ENCODE data around the gene NCMAP. TPM values are rescaled to one million over a fixed set of nuclear protein-coding genes. Genes with fewer than 3 reads are reported as not detected.
A peak's percentile ranks its signal among the peaks of the same experiment; 100 is the strongest.

NCMAP gene
- polyA plus RNA-seq, 3 donors from 2014 or later: not detected

DNA sequence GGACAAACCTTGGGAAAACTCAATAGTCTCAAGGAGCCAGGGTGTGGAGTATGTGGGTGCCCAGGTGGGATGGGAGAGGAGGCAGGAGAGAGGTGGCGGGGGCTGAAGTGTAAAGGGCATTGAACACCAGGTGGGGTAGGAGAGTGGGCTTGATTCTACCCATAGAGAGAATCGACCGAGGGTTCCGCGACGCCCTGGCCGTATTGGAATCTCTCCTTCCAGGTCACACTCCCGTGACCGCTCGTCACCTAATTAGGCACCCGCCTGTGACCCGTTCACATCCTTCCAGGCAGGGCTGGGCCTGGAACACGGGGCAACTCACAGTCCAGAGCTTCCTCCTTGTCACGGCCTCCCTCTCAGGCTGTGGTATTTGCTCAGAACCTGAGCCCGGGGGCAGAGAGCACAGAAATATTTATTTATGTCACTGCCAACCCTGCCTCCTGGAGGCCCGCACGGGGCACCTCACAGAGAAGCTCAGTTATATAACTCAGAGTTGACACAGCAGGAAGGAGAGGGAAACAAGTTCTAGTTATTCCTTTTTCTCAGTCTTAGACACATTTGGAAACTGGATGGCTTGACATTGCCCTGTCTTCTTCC lies 12.0 kb downstream of the NCMAP start:
- Mint-ChIP-seq H3K4me1 (peaks cover 12% of the 10 kb centered on the region in 2 donors), H3K27ac (no peak overlapping the region), H3K27me3 (ENCODE audit: low read depth in 3 of 3) (peaks cover 6 to 9% (median 8%) of the 10 kb centered on the region in 3 donors), H3K9me3 (no peaks in the 10 kb centered on the region), H3K36me3 (no peaks in the 10 kb centered on the region), H3K4me3 (no peak overlapping the region)
- DNase-seq: no peak

DNA sequence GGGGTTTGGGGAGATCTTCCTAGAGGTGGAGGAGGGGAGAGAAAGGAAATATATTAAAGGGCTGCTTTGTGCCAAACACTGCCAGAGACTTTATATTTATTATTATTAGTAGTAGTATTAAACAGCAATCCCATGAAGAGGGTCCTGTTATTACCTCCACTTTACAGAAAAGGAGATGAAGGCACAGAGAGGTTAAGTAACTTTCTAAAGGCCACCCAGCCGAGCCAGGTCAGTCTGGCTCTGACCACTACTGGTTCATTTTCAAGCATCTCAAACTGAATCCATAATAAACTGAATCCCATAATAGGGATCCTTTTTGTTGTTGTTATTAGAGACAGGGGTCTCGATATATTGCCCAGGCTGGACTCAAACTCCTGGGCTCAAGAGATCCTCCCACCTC lies 12.6 kb downstream of the NCMAP start:
- peaks cover 13% of the 10 kb centered on the region in 2 donors for H3K4me1 Mint-ChIP-seq
- H3K4me3 Mint-ChIP-seq: no peak overlapping the region
- peaks cover 4 to 9% (median 8%) of the 10 kb centered on the region in 3 donors for H3K27me3 Mint-ChIP-seq (ENCODE audit: low read depth in 3 of 3)
- H3K36me3 Mint-ChIP-seq: no peaks in the 10 kb centered on the region
- no peaks in the 10 kb centered on the region for H3K9me3 Mint-ChIP-seq
- H3K27ac Mint-ChIP-seq: no peak overlapping the region
- DNase-seq: no peak

DNA sequence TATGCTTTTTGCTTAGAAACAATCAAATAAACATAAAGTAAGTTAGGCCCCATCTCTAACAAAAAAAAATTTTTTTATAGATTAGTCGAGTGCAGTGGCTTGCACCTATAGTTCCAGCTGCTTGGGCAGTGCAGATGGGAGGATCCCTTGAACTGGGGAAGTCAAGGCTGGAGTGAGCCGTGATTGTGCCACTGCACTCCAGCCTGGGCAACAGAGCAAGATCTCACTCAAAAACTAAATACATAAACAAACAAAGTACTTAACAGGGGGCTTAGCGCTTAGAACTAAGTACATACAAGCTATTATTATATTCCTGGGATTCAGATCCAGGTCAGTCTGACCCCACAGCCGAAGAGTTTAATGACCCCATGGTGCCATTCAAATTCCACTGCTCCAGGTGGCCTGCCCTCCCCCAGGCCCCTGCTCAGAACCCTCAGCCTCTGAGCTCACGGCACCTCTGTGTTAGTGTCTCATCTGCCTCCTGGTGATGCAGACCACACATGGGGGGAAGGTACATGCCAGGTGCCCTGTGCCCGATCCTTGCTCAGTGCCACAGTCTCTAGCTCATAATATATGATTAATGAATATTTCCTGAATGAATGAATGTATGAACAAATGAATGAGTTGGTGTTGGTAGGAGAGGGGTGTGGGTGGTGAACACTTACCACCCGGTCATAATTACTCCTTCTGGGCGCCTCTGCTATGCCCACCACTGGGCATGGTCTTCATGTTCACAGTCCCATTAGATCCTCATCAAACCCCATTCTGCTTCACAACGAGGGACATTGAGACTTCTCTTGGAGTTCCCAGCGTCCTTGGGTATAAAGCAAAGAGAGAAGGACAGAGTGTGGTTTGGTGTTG lies 14.6 kb downstream of the NCMAP start:
- Mint-ChIP-seq H3K27me3 (ENCODE audit: low read depth in 3 of 3) (peaks cover 4 to 10% (median 9%) of the 10 kb centered on the region in 3 donors), H3K4me1 (peaks cover 13% of the 10 kb centered on the region in 2 donors), H3K9me3 (no peaks in the 10 kb centered on the region), H3K36me3 (no peaks in the 10 kb centered on the region), H3K27ac (peak overlapping the region in 1 of 6 donors; percentile 53), H3K4me3 (no peak overlapping the region)
- no peak for DNase-seq

DNA sequence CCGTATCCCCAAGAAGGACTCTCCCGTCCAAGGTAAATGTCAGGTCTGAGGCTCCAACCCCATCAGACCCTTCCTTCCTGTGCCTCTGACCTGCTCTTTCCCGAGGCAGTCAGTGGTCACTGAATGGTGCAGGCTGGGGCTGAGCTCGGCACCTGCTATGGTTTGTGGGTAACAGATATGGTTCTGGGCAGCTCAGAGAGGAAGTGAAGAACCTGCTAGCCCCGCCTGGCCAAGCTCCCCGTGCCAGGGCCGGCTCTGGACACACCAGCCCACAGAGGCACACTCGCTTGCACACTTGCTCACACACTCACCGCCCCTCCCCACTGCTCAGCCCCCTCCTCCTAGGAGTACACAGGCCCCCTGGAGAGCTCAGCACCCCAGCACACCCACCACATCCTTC lies 16.4 kb downstream of the NCMAP start:
- no peaks in the 10 kb centered on the region for H3K9me3 Mint-ChIP-seq
- peak overlapping the region in 4 of 6 donors; percentile 25 to 72 (median 45) for H3K27ac Mint-ChIP-seq
- peaks cover 4 to 10% (median 9%) of the 10 kb centered on the region in 3 donors for H3K27me3 Mint-ChIP-seq (ENCODE audit: low read depth in 3 of 3)
- peak; percentile 28 to 36 (median 35) for DNase-seq
- no peaks in the 10 kb centered on the region for H3K36me3 Mint-ChIP-seq
- peaks cover 13% of the 10 kb centered on the region in 2 donors for H3K4me1 Mint-ChIP-seq
- peak overlapping the region; percentile 43 to 78 (median 58) for H3K4me3 Mint-ChIP-seq

DNA sequence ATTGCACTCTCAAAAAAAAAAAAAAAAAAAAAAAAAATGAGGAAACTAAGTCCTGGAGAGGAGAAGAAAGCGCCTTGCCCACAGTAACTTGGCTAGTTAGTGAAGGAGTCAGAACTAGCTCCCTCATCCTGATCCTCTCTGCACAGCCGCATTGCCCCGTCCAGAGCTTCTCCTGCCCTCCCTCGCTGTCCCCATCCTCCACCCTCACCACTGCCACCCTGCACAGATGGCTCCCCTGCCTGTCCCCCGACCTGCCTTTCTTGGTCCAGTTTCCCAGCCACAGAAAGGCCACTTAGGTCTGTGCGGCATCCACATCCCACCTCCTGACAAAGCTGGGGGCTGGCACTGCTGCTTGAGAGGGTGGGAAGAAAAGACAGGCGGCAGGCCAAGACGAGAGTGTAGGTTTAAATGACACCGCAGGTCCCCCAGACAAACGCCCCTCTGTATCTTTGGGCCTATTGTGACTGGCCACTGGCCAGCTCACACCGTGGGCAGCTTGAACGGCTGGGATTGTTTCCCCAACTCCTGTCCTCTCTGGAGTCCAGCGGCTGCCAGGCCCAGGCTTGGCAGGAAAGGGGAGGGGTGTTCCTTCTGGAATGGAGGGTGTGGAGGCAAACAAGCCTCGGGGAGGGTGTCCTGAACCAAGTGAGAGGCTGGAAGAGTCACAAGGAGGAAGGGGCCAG lies 20.2 kb downstream of the NCMAP start:
- H3K27ac Mint-ChIP-seq: no peak overlapping the region

DNA sequence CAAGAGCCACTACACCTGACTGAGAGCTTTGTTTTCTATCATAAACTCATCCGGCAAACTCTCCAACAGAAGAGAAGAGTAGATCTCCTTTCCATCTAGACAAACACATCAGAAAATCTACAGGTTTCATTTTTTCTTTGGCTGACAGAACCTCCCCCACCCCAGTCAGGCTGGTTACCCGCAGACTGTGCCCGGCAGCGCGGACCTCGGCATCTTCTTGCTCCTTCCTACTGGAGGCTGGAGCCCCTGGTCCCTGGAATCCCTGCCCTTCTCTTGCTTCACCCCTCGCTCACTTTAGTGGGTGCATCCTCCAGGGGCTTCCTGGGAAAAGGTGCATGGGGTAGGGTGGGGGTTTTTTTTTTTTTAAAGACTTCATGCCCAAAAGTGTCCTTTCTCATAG lies 23.0 kb downstream of the NCMAP start:
- Mint-ChIP-seq H3K36me3 (no peaks in the 10 kb centered on the region), H3K4me3 (no peak overlapping the region), H3K4me1 (no peaks in the 10 kb centered on the region), H3K27ac (no peak overlapping the region), H3K27me3 (ENCODE audit: low read depth in 3 of 3) (peaks cover 0 to 2% (median 0%) of the 10 kb centered on the region in 3 donors), H3K9me3 (no peaks in the 10 kb centered on the region)
- no peak for DNase-seq

More for the DNA sequence above, 20.2 kb downstream of the NCMAP start:
- no peak for DNase-seq
- no peaks in the 10 kb centered on the region for H3K9me3 Mint-ChIP-seq
- no peak overlapping the region for H3K4me3 Mint-ChIP-seq
- peaks cover 0 to 6% (median 4%) of the 10 kb centered on the region in 3 donors for H3K27me3 Mint-ChIP-seq (ENCODE audit: low read depth in 3 of 3)
- H3K4me1 Mint-ChIP-seq: peaks cover 13% of the 10 kb centered on the region in 2 donors
- no peaks in the 10 kb centered on the region for H3K36me3 Mint-ChIP-seq

DNA sequence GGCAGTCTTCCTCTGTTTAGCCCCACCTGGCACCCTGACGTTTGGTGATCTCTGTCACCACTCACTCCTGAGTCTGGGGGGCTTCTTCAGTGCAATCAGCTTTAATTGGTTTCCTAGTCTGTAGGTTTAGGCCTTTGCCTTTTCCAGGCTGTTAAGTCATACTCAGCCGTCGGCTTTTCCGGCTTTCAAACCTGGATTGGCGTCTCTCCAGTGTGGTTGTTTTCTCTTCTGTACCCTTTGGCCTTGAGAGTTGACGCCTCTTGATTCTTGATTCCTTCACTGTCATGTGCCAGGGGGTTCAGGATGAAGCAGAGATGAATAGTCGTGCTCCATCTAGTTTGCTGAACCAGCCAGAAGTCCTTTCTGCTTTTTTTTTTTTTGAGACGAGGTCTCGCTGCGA lies 24.9 kb downstream of the NCMAP start:
- no peaks in the 10 kb centered on the region for H3K27me3 Mint-ChIP-seq (ENCODE audit: low read depth in 3 of 3)
- H3K27ac Mint-ChIP-seq: no peak overlapping the region
- peaks cover 0 to 5% of the 10 kb centered on the region in 2 donors for H3K4me1 Mint-ChIP-seq
- no peak overlapping the region for H3K4me3 Mint-ChIP-seq
- H3K36me3 Mint-ChIP-seq: no peaks in the 10 kb centered on the region
- no peak for DNase-seq
- no peaks in the 10 kb centered on the region for H3K9me3 Mint-ChIP-seq

DNA sequence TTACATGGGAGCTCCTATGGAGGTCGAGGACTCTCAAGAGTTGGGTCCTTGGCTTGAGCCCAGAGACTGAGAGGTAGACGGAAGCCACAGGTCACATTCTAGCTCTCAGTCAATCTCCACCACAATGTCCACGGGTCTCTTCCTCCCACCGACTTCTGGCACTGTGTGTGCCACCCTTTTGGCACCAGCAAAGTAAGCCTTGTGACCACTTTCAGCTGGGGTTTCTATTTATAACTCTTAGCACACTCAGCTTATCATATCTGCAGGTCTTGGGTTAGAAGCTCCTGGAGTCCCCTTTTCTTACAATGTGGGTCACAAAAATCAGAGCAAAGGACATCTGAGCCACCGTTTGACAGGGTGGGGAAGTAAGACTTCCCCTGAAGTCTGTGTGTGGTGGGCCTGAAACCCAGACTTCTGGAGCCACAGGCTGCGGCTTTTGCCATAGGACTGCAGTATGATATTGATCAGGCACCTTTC lies 28.3 kb downstream of the NCMAP start:
- peak; percentile 12 to 21 (median 18) for DNase-seq
- Mint-ChIP-seq H3K27me3 (ENCODE audit: low read depth in 3 of 3) (no peaks in the 10 kb centered on the region), H3K36me3 (no peaks in the 10 kb centered on the region), H3K4me3 (no peak overlapping the region), H3K4me1 (peaks cover 0 to 5% of the 10 kb centered on the region in 2 donors), H3K9me3 (no peaks in the 10 kb centered on the region), H3K27ac (peak overlapping the region in 2 of 6 donors; percentile 12 to 34)

DNA sequence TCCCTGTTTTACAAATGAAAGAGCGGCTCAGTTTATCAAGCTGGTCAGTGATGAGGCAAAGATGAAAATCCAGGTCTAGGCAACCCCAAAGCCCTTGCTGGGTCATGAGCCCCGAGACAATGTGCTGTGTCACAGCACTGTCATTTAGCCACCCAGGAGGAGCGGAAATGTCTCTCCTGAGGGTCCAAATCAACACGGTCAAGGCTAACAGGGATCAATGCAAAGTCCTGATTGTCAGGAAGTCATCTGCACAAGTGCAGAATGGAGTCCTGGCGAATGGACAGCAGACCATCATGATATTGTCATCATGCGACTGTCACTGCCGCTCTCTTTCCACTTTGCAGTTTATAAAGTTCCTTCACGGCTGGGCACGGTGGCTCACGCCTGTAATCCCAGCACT lies 30.2 kb downstream of the NCMAP start:
- H3K27ac Mint-ChIP-seq: no peak overlapping the region
- no peak overlapping the region for H3K4me3 Mint-ChIP-seq
- H3K9me3 Mint-ChIP-seq: no peaks in the 10 kb centered on the region
- no peak for DNase-seq
- peaks cover 0 to 5% of the 10 kb centered on the region in 2 donors for H3K4me1 Mint-ChIP-seq
- H3K36me3 Mint-ChIP-seq: no peaks in the 10 kb centered on the region
- peaks cover 0 to 2% (median 0%) of the 10 kb centered on the region in 3 donors for H3K27me3 Mint-ChIP-seq (ENCODE audit: low read depth in 3 of 3)

DNA sequence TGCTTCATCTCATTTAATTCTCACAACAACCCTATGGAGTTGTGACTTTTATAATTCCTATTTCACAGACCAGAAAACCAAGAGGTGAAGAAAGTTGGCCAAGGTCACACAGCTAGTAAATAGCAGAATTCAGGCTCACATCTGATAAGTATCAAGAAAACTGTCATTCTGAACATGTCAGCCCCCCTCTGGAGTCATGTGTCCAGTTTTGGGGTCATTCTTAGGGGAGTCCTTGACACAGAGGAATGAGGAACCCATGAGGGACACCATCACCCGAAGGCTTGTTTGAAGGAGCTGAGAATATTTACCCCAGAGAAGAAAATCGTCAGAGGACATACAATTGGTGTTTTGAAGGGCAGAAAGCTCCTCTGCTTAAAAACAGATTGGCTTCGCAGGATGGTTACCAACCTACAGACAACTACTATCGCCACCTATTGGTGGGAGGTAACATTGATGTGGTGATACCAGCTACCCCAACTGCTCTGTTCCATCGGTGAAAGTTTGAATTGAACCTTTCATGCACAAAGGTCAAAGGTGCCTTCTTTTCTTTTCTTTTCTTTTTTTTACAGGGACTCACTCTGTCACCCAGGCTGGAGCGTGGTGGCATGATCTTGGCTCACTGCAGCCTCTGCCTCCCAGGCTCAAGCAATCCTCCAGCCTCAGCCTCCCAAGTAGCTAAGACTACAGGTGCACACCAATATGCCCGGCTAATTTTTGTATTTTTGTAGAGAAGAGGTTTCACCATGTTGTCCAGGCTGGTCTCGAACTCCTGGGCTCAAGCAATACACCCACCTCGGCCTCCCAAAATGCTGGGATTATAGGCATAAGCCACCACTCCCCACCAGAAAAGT lies 31.3 kb downstream of the NCMAP start:
- peaks cover 0 to 5% of the 10 kb centered on the region in 2 donors for H3K4me1 Mint-ChIP-seq
- no peaks in the 10 kb centered on the region for H3K36me3 Mint-ChIP-seq
- peak; percentile 58 to 68 (median 61) for DNase-seq
- no peak overlapping the region for H3K27ac Mint-ChIP-seq
- H3K4me3 Mint-ChIP-seq: no peak overlapping the region
- peaks cover 0 to 4% (median 0%) of the 10 kb centered on the region in 3 donors for H3K27me3 Mint-ChIP-seq (ENCODE audit: low read depth in 3 of 3)
- no peaks in the 10 kb centered on the region for H3K9me3 Mint-ChIP-seq

DNA sequence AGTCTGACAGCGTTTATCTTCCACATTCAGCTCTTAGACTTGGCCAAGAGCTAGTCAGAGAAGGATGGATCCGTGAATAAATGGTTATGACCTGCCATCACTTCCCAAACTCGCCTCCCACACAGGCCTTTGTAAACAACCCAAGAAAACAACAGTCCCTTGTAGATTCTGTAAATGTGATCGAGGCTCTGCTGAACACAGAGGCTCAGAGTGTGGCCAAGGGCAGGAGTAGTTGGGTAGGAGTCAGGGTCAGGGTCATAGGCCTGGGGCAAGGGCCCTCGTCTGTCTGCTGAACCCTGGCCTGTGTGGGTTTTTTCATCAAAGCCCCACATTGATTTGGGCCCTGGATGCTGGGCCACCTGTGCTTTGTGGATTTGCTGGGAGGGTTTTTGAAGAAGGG lies 32.7 kb downstream of the NCMAP start:
- Mint-ChIP-seq H3K36me3 (no peaks in the 10 kb centered on the region), H3K27me3 (ENCODE audit: low read depth in 3 of 3) (peaks cover 0 to 4% (median 0%) of the 10 kb centered on the region in 3 donors), H3K4me3 (no peak overlapping the region), H3K4me1 (peaks cover 0 to 5% of the 10 kb centered on the region in 2 donors), H3K9me3 (no peaks in the 10 kb centered on the region), H3K27ac (no peak overlapping the region)
- no peak for DNase-seq

DNA sequence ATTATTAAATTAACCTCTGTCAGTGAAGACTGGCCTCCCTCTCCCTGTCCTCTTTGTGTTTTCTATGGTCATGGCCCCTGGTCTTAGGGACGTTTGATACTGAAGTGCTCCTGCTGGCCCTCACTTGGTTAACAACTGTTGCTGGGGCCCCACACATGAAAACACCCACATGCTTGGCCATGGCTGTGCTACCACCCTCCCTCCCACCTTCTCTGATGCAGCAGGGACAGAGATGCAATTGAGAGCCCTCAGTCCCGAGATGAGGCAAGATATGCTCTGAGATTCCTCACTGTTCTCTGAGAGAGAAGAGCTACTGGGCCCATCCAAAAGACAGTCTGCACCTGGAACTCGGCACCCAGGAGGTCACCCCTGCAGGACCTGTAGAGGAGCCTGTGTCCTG lies 33.3 kb downstream of the NCMAP start:
- H3K4me3 Mint-ChIP-seq: no peak overlapping the region
- H3K27me3 Mint-ChIP-seq (ENCODE audit: low read depth in 3 of 3): peaks cover 0 to 4% (median 0%) of the 10 kb centered on the region in 3 donors
- H3K36me3 Mint-ChIP-seq: no peaks in the 10 kb centered on the region
- H3K9me3 Mint-ChIP-seq: no peaks in the 10 kb centered on the region
- H3K27ac Mint-ChIP-seq: no peak overlapping the region
- peaks cover 0 to 3% of the 10 kb centered on the region in 2 donors for H3K4me1 Mint-ChIP-seq
- no peak for DNase-seq

DNA sequence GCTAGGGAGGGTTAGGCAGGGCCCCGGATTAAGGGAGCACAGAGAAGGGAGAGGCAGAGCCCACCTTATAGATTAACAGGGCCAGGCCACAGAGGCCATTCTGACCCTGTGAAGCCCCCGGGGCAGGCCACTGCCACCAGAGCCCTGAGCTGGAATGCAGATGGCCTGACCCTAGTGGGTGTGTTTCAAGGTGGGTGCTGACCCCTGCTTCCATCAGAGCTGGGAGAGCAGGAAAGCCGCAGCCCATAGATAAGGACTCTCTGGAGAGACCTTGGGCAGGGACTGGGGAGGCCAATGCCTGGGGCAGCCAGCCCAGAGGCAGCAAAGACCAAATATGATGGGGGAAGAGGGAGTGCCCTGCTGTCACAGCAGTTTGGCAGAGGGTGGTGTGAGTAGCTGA lies 35.9 kb downstream of the NCMAP start:
- Mint-ChIP-seq H3K9me3 (no peaks in the 10 kb centered on the region), H3K27ac (no peak overlapping the region), H3K4me1 (no peaks in the 10 kb centered on the region), H3K27me3 (ENCODE audit: low read depth in 3 of 3) (peaks cover 0 to 5% (median 1%) of the 10 kb centered on the region in 3 donors), H3K4me3 (no peak overlapping the region), H3K36me3 (no peaks in the 10 kb centered on the region)
- no peak for DNase-seq

All from immature natural killer cell (primary cell).